GM10266 (cell line): ENCODE data around the gene NPR2.

Experiments used
- DNase-seq: peaks from one replicate; pipeline ENCODE4 v3.0.0; 2012; ENCODE audit errors: extremely low spot score
- CTCF ChIP-seq: IDR thresholded peaks from 2 replicates; pipeline ENCODE4 v1.5.1; 2012; ENCODE audit warnings: mild to moderate bottlenecking, low read depth; ENCODE audit not compliant: control insufficient read depth, insufficient read depth; ENCODE audit errors: missing control alignments

The NPR2 gene

GRCh38 chr9:35798658-35799374 is 7.4 kb downstream of the NPR2 start:
- no peak for TF ChIP-seq CTCF
- DNase-seq = no peak

GRCh38 chr9:35800530-35800929 is 9.1 kb downstream of the NPR2 start:
- no peak for TF ChIP-seq CTCF
- no peak for DNase-seq

GRCh38 chr9:35801328-35802128 is 10.1 kb downstream of the NPR2 start:
- no peak for TF ChIP-seq CTCF
- DNase-seq = no peak

GRCh38 chr9:35806101-35806500 is 14.7 kb downstream of the NPR2 start:
- DNase-seq = no peak
- TF ChIP-seq CTCF = no peak

GRCh38 chr9:35808433-35808832 is 17.0 kb downstream of the NPR2 start:
- no peak for TF ChIP-seq CTCF
- no peak for DNase-seq

- no peak for DNase-seq
- TF ChIP-seq CTCF = no peak
These were observed 18.7 kb downstream of the NPR2 start for GRCh38 chr9:35810122-35810521.
